HEK293 (cell line): ENCODE data around the gene NT5M.
A peak's percentile ranks its signal among the peaks of the same experiment; 100 is the strongest.

Experiments used
- CTCF ChIA-PET: fragments of 350-600 bp; formaldehyde crosslinking; extraction: SDS; loops from one replicate; lab custom pipeline; 2021; ENCODE audit warnings: antibody characterized with exemption; lab: Yijun Ruan, JAX
- POLR2A ChIA-PET: fragments of 300-600 bp; formaldehyde crosslinking; extraction: SDS; loops from one replicate; lab custom pipeline; 2020; ENCODE audit warnings: antibody characterized with exemption, inconsistent platforms; lab: Yijun Ruan, JAX
- H3K27ac ChIP-seq: fragments of 200-500 bp; sonication (Bioruptor generic); 2 replicates; pipeline ENCODE4 v1.5.1; 2014; ENCODE audit warnings: low read depth, low read length, control low read depth, inconsistent platforms; ENCODE audit errors: extremely low read depth
- H3K36me3 ChIP-seq, 2 experiments: fragments of 200-500 bp in 1 of 2; sonication (Bioruptor generic) in 1 of 2; 1 replicate in 1 of 2; 2 replicates in 1 of 2; pipeline ENCODE4 v1.5.1; 2014 to 2017; ENCODE audit warnings: inconsistent platforms in 2 of 2, low read length in 2 of 2; ENCODE audit not compliant: control insufficient read depth in 2 of 2, insufficient read depth in 1 of 2
- H3K4me1 ChIP-seq: fragments of 200-500 bp; sonication (Bioruptor generic); 2 replicates; pipeline ENCODE4 v1.5.1; 2014; ENCODE audit warnings: mild to moderate bottlenecking, low read length, inconsistent platforms; ENCODE audit not compliant: control insufficient read depth, insufficient read depth
- H3K4me3 ChIP-seq: 2 replicates; pipeline ENCODE4 v1.5.1; 2011; ENCODE audit warnings: low read depth, mild to moderate bottlenecking, control low read depth, low read length, moderate library complexity
- H3K9me3 ChIP-seq: fragments of 200-500 bp; sonication (Bioruptor generic); 2 replicates; pipeline ENCODE4 v1.5.1; 2014; ENCODE audit warnings: low read depth, low read length, inconsistent platforms; ENCODE audit not compliant: control insufficient read depth, insufficient read depth
- AEBP2 ChIP-seq: fragments of 450-650 bp; formaldehyde crosslinking; IDR thresholded peaks from 2 replicates; pipeline ENCODE4 v1.5.1; 2016; ENCODE audit warnings: missing biosample characterization, missing genetic modification characterization, borderline replicate concordance
- ATF2 ChIP-seq: fragments of 450-650 bp; formaldehyde crosslinking; IDR thresholded peaks from 2 replicates; pipeline ENCODE4 v1.5.1; 2016; ENCODE audit warnings: missing biosample characterization, missing genetic modification characterization, low read depth
- HIC1 ChIP-seq: fragments of 450-650 bp; formaldehyde crosslinking; IDR thresholded peaks from 2 replicates; pipeline ENCODE4 v1.5.1; 2016; ENCODE audit warnings: missing biosample characterization, missing genetic modification characterization
- IKZF3 ChIP-seq: fragments of 450-650 bp; IDR thresholded peaks from 2 replicates; pipeline ENCODE4 v1.5.0; 2018; ENCODE audit warnings: missing biosample characterization, mild to moderate bottlenecking, missing genetic modification characterization, moderate library complexity
- KLF1 ChIP-seq: fragments of 450-650 bp; formaldehyde crosslinking; IDR thresholded peaks from 2 replicates; pipeline ENCODE4 v1.5.1; 2016; ENCODE audit warnings: missing biosample characterization, missing genetic modification characterization
- KLF16 ChIP-seq: fragments of 450-650 bp; formaldehyde crosslinking; IDR thresholded peaks from 2 replicates; pipeline ENCODE4 v1.5.1; 2017; ENCODE audit warnings: missing biosample characterization, missing genetic modification characterization
- KLF7 ChIP-seq: fragments of 450-650 bp; formaldehyde crosslinking; IDR thresholded peaks from 2 replicates; pipeline ENCODE4 v1.5.1; 2016; ENCODE audit warnings: missing biosample characterization, missing genetic modification characterization, borderline replicate concordance
- KLF8 ChIP-seq: fragments of 450-650 bp; formaldehyde crosslinking; IDR thresholded peaks from 2 replicates; pipeline ENCODE4 v1.5.1; 2016; ENCODE audit warnings: missing biosample characterization, missing genetic modification characterization
- PATZ1 ChIP-seq: fragments of 450-650 bp; formaldehyde crosslinking; IDR thresholded peaks from 2 replicates; pipeline ENCODE4 v1.5.1; 2016; ENCODE audit warnings: missing biosample characterization, missing genetic modification characterization
- SP7 ChIP-seq: fragments of 450-650 bp; formaldehyde crosslinking; IDR thresholded peaks from 2 replicates; pipeline ENCODE4 v1.5.1; 2016; ENCODE audit warnings: missing biosample characterization, missing genetic modification characterization
- TSHZ1 ChIP-seq: fragments of 450-650 bp; formaldehyde crosslinking; IDR thresholded peaks from 2 replicates; pipeline ENCODE4 v1.5.1; 2016; ENCODE audit warnings: missing biosample characterization, missing genetic modification characterization, borderline replicate concordance
- YY2 ChIP-seq: fragments of 450-650 bp; formaldehyde crosslinking; IDR thresholded peaks from 2 replicates; pipeline ENCODE4 v1.5.1; 2016; ENCODE audit warnings: missing biosample characterization, missing genetic modification characterization
- ZNF133 ChIP-seq: fragments of 450-650 bp; formaldehyde crosslinking; IDR thresholded peaks from 2 replicates; pipeline ENCODE4 v1.5.1; 2016; ENCODE audit warnings: missing biosample characterization, missing genetic modification characterization
- ZNF174 ChIP-seq: fragments of 450-650 bp; formaldehyde crosslinking; IDR thresholded peaks from 2 replicates; pipeline ENCODE4 v1.5.0; 2017; ENCODE audit warnings: missing biosample characterization, mild to moderate bottlenecking, missing genetic modification characterization
- ZNF23 ChIP-seq: fragments of 450-650 bp; formaldehyde crosslinking; IDR thresholded peaks from 2 replicates; pipeline ENCODE4 v1.5.1; 2016; ENCODE audit warnings: missing biosample characterization, missing genetic modification characterization, borderline replicate concordance
- ZNF239 ChIP-seq: fragments of 450-650 bp; formaldehyde crosslinking; IDR thresholded peaks from 2 replicates; pipeline ENCODE4 v1.5.1; 2016; ENCODE audit warnings: missing biosample characterization, missing genetic modification characterization
- ZNF362 ChIP-seq: fragments of 450-650 bp; formaldehyde crosslinking; IDR thresholded peaks from 2 replicates; pipeline ENCODE4 v1.5.1; 2016; ENCODE audit warnings: missing biosample characterization, missing genetic modification characterization
- ZNF48 ChIP-seq: fragments of 450-650 bp; formaldehyde crosslinking; IDR thresholded peaks from 2 replicates; pipeline ENCODE4 v1.5.1; 2016; ENCODE audit warnings: missing biosample characterization, missing genetic modification characterization
- ZNF521 ChIP-seq: fragments of 450-650 bp; formaldehyde crosslinking; IDR thresholded peaks from 2 replicates; pipeline ENCODE4 v1.5.1; 2017; ENCODE audit warnings: missing biosample characterization, mild to moderate bottlenecking, missing genetic modification characterization
- ZNF549 ChIP-seq: fragments of 450-650 bp; IDR thresholded peaks from 2 replicates; pipeline ENCODE4 v1.5.1; 2018; ENCODE audit warnings: missing biosample characterization, missing genetic modification characterization, mild to moderate bottlenecking, inconsistent platforms, moderate library complexity
- ZNF645 ChIP-seq: fragments of 450-650 bp; formaldehyde crosslinking; IDR thresholded peaks from 2 replicates; pipeline ENCODE4; 2016; ENCODE audit warnings: missing biosample characterization, missing genetic modification characterization
- ZNF843 ChIP-seq: fragments of 450-650 bp; formaldehyde crosslinking; IDR thresholded peaks from 2 replicates; pipeline ENCODE4 v1.5.1; 2016; ENCODE audit warnings: missing biosample characterization, missing genetic modification characterization

NT5M gene

GRCh38 chr17:17354560-17355349 lies 51.6 kb downstream of the NT5M start (continued):
- TF ChIP-seq KLF16 (tag by site-specific recombination) (no peak), SP7 (peak; percentile 39; the same call in 1 of the 2 replicates), PATZ1 (tag by site-specific recombination) (peak; percentile 34; the same call in 1 of the 2 replicates), ZNF23 (tag by site-specific recombination) (no peak), ZNF521 (tag by site-specific recombination) (no peak), KLF1 (no peak)

- no peak overlapping the region for H3K4me3 ChIP-seq
- POLR2A ChIA-PET = interaction anchor here (1.2 kb wide), 2 partner anchors 141 to 236 kb away, joined by 4 to 5 read pairs; partner anchors contain the start of genes PEMT and RASD1
- H3K36me3 ChIP-seq = no peaks in the 10 kb centered on the region
- H3K9me3 ChIP-seq = no peaks in the 10 kb centered on the region
- H3K27ac ChIP-seq = no peak overlapping the region
- no peaks in the 10 kb centered on the region for H3K4me1 ChIP-seq
- CTCF ChIA-PET = interaction anchor here (0.6 to 7.0 kb wide), 57 partner anchors 9 to 693 kb away, joined by 3 to 161 read pairs (median 4); partner anchors contain the start of genes ATPAF2, GID4, PEMT and RAI1
- TF ChIP-seq AEBP2 (tag by site-specific recombination) = no peak
- TF ChIP-seq ATF2 (tag by site-specific recombination) = no peak
- no peak for TF ChIP-seq ZNF174 (tag by site-specific recombination)
- no peak for TF ChIP-seq IKZF3 (tag by site-specific recombination)
- no peak for TF ChIP-seq ZNF549 (tag by site-specific recombination)
- TF ChIP-seq ZNF48 (tag by site-specific recombination) = no peak
- TF ChIP-seq ZNF133 (tag by site-specific recombination) = no peak
- TF ChIP-seq KLF8 (tag by site-specific recombination) = no peak
- TF ChIP-seq ZNF239 (tag by site-specific recombination) = no peak
- no peak for TF ChIP-seq HIC1 (tag by site-specific recombination)
- no peak for TF ChIP-seq ZNF645
- no peak for TF ChIP-seq ZNF843 (tag by site-specific recombination)
- TF ChIP-seq TSHZ1 = no peak
- TF ChIP-seq KLF7 = no peak
- no peak for TF ChIP-seq ZNF362
- TF ChIP-seq YY2 (tag by site-specific recombination) = no peak
Observed at GRCh38 chr17:17355426-17355825, 52.3 kb downstream of the NT5M start.
